ENCODE results near the gene ANKRD13C.

ANKRD13C gene

DNA sequence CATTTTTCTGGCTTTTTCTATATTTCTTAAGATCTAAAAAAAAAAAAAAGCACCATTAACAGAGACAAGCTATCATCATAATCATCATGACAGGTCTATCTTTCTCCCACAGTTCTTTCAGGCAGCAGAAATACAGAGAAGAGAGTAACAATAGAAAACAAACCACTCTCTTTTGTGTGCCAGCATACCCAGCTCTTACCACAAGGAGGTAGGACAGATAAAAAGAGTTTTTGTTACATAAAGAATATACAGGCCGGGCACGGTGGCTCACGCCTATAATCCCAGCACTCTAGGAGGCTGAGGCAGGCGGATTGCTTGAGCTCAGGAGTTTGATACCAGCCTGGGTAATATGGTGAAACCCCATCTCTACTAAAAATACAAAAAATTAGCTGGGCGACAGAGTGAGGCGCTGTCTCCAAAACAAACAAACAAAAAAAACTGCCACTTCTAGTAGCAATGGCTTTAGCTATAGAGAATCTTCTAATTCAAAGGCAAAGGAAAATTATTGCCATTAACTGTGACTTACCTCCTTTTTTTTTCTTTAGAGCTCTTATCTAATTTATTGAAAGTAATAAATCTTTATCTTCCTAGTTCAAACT, 39.7 kb downstream of the ANKRD13C start:
- H3K4me2 ChIP-seq (ENCODE audit: insufficient read depth, low read length): no peak overlapping the region
- peaks cover 23% of the 10 kb centered on the region; the same call in 1 of the 2 replicates for H3K79me2 ChIP-seq (ENCODE audit: insufficient read depth, low read length)
- H3K4me3 ChIP-seq (ENCODE audit: low read depth in 1 of 2, low read length in 2 of 2): no peak overlapping the region
- H4K20me1 ChIP-seq (ENCODE audit: insufficient read depth, low read length): no peaks in the 10 kb centered on the region; the same call in 1 of the 2 replicates
- H2AFZ ChIP-seq (ENCODE audit: low read depth, low read length): no peak overlapping the region
- H3K36me3 ChIP-seq (ENCODE audit: insufficient read depth, low read length): peaks cover 14% of the 10 kb centered on the region; the same call in 1 of the 2 replicates
- H3K27ac ChIP-seq (ENCODE audit: low read length): no peak overlapping the region
- TF ChIP-seq CTCF (IDR thresholded peaks at IDR 0.05; ENCODE audit: borderline replicate concordance, extremely low read depth, low read length, poor library complexity, severe bottlenecking) (no peak), EZH2 (IDR thresholded peaks at IDR 0.05; ENCODE audit: borderline replicate concordance, low read depth, low read length, severe bottlenecking) (no peak)
- H3K9ac ChIP-seq (ENCODE audit: low read depth, low read length): no peak overlapping the region
- no peaks in the 10 kb centered on the region for H3K4me1 ChIP-seq (ENCODE audit: insufficient read depth, low read length)
- DNase-seq (no peak), ATAC-seq (ENCODE audit: insufficient read depth, low read depth) (no peak)
- H3K27me3 ChIP-seq (ENCODE audit: insufficient read depth, low read length, poor library complexity): no peaks in the 10 kb centered on the region
- no peaks in the 10 kb centered on the region for H3K9me3 ChIP-seq (ENCODE audit: insufficient read depth, low read length, severe bottlenecking)

GRCh38 chr1:70311369-70311768, 43.2 kb downstream of the ANKRD13C start:
- H3K4me2 ChIP-seq (ENCODE audit: insufficient read depth, low read length): no peak overlapping the region
- DNase-seq: no peak
- no peak overlapping the region for H3K27ac ChIP-seq (ENCODE audit: low read length)
- H3K36me3 ChIP-seq (ENCODE audit: insufficient read depth, low read length): peaks cover 21% of the 10 kb centered on the region
- no peak overlapping the region for H3K4me3 ChIP-seq (ENCODE audit: low read depth in 1 of 2, low read length in 2 of 2)
- no peak overlapping the region for H2AFZ ChIP-seq (ENCODE audit: low read depth, low read length)
- H3K27me3 ChIP-seq (ENCODE audit: insufficient read depth, low read length, poor library complexity): no peaks in the 10 kb centered on the region
- no peaks in the 10 kb centered on the region for H3K4me1 ChIP-seq (ENCODE audit: insufficient read depth, low read length)
- no peak overlapping the region for H3K9ac ChIP-seq (ENCODE audit: low read depth, low read length)
- H3K9me3 ChIP-seq (ENCODE audit: insufficient read depth, low read length, severe bottlenecking): no peaks in the 10 kb centered on the region
- H3K79me2 ChIP-seq (ENCODE audit: insufficient read depth, low read length): peaks cover 6% of the 10 kb centered on the region; the same call in 1 of the 2 replicates
- TF ChIP-seq EZH2 (IDR thresholded peaks at IDR 0.05; ENCODE audit: borderline replicate concordance, low read depth, low read length, severe bottlenecking) (no peak), CTCF (IDR thresholded peaks at IDR 0.05; ENCODE audit: borderline replicate concordance, extremely low read depth, low read length, poor library complexity, severe bottlenecking) (no peak)
- H4K20me1 ChIP-seq (ENCODE audit: insufficient read depth, low read length): no peaks in the 10 kb centered on the region
- ATAC-seq (ENCODE audit: insufficient read depth, low read depth): no peak

- H3K79me2 ChIP-seq (ENCODE audit: insufficient read depth, low read length): no peaks in the 10 kb centered on the region
- H3K36me3 ChIP-seq (ENCODE audit: insufficient read depth, low read length): peaks cover 58% of the 10 kb centered on the region
- no peak overlapping the region for H3K9ac ChIP-seq (ENCODE audit: low read depth, low read length)
- no peak overlapping the region for H3K4me2 ChIP-seq (ENCODE audit: insufficient read depth, low read length)
- H3K27ac ChIP-seq (ENCODE audit: low read length): no peak overlapping the region
- no peaks in the 10 kb centered on the region for H3K4me1 ChIP-seq (ENCODE audit: insufficient read depth, low read length)
- H3K4me3 ChIP-seq (ENCODE audit: low read depth in 1 of 2, low read length in 2 of 2): no peak overlapping the region
- ATAC-seq (ENCODE audit: insufficient read depth, low read depth) (no peak), DNase-seq (no peak)
- no peaks in the 10 kb centered on the region for H4K20me1 ChIP-seq (ENCODE audit: insufficient read depth, low read length)
- H3K27me3 ChIP-seq (ENCODE audit: insufficient read depth, low read length, poor library complexity): no peaks in the 10 kb centered on the region
- H2AFZ ChIP-seq (ENCODE audit: low read depth, low read length): no peak overlapping the region
- TF ChIP-seq EZH2 (IDR thresholded peaks at IDR 0.05; ENCODE audit: borderline replicate concordance, low read depth, low read length, severe bottlenecking): no peak
- TF ChIP-seq CTCF (IDR thresholded peaks at IDR 0.05; ENCODE audit: borderline replicate concordance, extremely low read depth, low read length, poor library complexity, severe bottlenecking): no peak
- no peaks in the 10 kb centered on the region for H3K9me3 ChIP-seq (ENCODE audit: insufficient read depth, low read length, severe bottlenecking)
Measured at GRCh38 chr1:70299472-70299871, 55.0 kb downstream of the ANKRD13C start.
